ENCODE data around the gene MITD1.

DNA sequence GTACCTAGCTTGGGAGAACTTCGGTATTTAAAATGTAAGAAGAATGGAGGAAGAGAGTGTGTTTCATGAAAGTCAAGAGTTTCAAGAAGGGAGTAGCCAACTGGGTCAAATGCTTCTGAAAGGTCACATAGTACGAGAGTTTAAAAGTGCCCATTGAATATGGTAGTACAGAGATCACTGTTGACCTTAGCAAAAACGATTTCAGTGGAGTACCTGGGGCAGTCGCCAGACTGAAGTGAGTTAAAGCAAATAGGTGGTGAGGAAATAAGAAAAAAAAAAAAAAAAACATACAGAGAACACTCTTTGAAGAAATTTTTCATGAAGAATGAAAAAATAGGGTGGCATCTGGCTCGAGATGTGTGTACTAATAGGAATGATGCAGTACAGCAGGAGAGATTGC lies 14.6 kb downstream of the MITD1 start:
- TF ChIP-seq, protein P1, sequence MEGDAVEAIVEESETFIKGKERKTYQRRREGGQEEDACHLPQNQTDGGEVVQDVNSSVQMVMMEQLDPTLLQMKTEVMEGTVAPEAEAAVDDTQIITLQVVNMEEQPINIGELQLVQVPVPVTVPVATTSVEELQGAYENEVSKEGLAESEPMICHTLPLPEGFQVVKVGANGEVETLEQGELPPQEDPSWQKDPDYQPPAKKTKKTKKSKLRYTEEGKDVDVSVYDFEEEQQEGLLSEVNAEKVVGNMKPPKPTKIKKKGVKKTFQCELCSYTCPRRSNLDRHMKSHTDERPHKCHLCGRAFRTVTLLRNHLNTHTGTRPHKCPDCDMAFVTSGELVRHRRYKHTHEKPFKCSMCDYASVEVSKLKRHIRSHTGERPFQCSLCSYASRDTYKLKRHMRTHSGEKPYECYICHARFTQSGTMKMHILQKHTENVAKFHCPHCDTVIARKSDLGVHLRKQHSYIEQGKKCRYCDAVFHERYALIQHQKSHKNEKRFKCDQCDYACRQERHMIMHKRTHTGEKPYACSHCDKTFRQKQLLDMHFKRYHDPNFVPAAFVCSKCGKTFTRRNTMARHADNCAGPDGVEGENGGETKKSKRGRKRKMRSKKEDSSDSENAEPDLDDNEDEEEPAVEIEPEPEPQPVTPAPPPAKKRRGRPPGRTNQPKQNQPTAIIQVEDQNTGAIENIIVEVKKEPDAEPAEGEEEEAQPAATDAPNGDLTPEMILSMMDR (conservative IDR thresholded peaks at IDR 0.05), result no peak
- TF ChIP-seq EZH2 (IDR thresholded peaks at IDR 0.05; ENCODE audit: low read depth), result no peak

All from PC-9 (cell line).